Smooth muscle cell (in vitro differentiated cells): ENCODE results near the gene ATP6V0E2. TPM values are rescaled to one million over a fixed set of nuclear protein-coding genes. Genes with fewer than 3 reads are reported as not detected.

Source experiments
- DNase-seq: peaks from one replicate; lab custom pipeline; 2025; ENCODE audit not compliant: unreplicated experiment; lab: John Stamatoyannopoulos, UW
- H2AFZ ChIP-seq: fragments of 200-600 bp; sonication (generic); 2 replicates; pipeline ENCODE4 v1.6.0; 2016; ENCODE audit warnings: antibody characterized with exemption, low read depth, mild to moderate bottlenecking
- H3F3A ChIP-seq: fragments of 200-600 bp; sonication (generic); 2 replicates; pipeline ENCODE4 v1.6.0; 2017; ENCODE audit warnings: antibody characterized with exemption, low read depth
- H3K27ac ChIP-seq: fragments of 200-600 bp; sonication (generic); 2 replicates; pipeline ENCODE4 v1.5.1; 2016; ENCODE audit warnings: low read depth, mild to moderate bottlenecking
- H3K27me3 ChIP-seq: fragments of 200-600 bp; sonication (generic); 2 replicates; pipeline ENCODE4 v1.6.1; 2016; ENCODE audit warnings: low read depth, mild to moderate bottlenecking
- H3K36me3 ChIP-seq: fragments of 200-600 bp; sonication (generic); 2 replicates; pipeline ENCODE4 v1.5.1; 2016; ENCODE audit warnings: low read depth
- H3K4me1 ChIP-seq: fragments of 200-600 bp; sonication (generic); 2 replicates; pipeline ENCODE4 v1.5.1; 2016; ENCODE audit warnings: low read depth
- H3K4me2 ChIP-seq: fragments of 200-600 bp; sonication (generic); 2 replicates; pipeline ENCODE4 v1.6.0; 2016; ENCODE audit warnings: mild to moderate bottlenecking
- H3K4me3 ChIP-seq: fragments of 200-600 bp; sonication (generic); 2 replicates; pipeline ENCODE4 v1.5.1; 2016; ENCODE audit warnings: mild to moderate bottlenecking
- H3K79me2 ChIP-seq: fragments of 200-600 bp; sonication (generic); 2 replicates; pipeline ENCODE4 v1.6.0; 2016; ENCODE audit warnings: low read depth, mild to moderate bottlenecking
- H3K9ac ChIP-seq: fragments of 200-600 bp; sonication (generic); 2 replicates; pipeline ENCODE4 v1.6.0; 2016; ENCODE audit warnings: low read depth
- H3K9me3 ChIP-seq: fragments of 200-600 bp; sonication (generic); replicated peaks from 2 replicates; pipeline ENCODE4 v1.5.1; 2016; ENCODE audit warnings: low read depth
- H4K20me1 ChIP-seq: fragments of 200-600 bp; sonication (generic); 2 replicates; pipeline ENCODE4 v1.6.0; 2016; ENCODE audit warnings: low read depth
- WGBS: methylation state at CpG from one replicate; pipeline ENCODE4 v1.1.7; 2016; ENCODE audit warnings: low lambda C conversion rate; 5-methylcytosine and 5-hydroxymethylcytosine counted together
- polyA plus RNA-seq: library from polyadenylated mRNA; unstranded; fragments of >200 nt; fragmentation: Nextera tagmentation; extraction: Ambion mirVana; gene quantifications from 2 replicates; pipeline ENCODE4 v1.2.1, GENCODE V29; 2016
- total RNA-seq: library from RNA; depleted of rRNA; stranded (reverse); fragments of >200 nt; gene quantifications from 2 replicates; pipeline ENCODE4 v1.2.3, GENCODE V29; 2014
- TF ChIP-seq, protein P1 (sequence below): fragments of 200-600 bp; sonication (generic); IDR thresholded peaks from 2 replicates; pipeline ENCODE4 v1.5.1; 2017; ENCODE audit warnings: borderline replicate concordance, mild to moderate bottlenecking, antibody characterized with exemption; ENCODE audit not compliant: insufficient read depth, poor library complexity, severe bottlenecking

The ATP6V0E2 gene
- total and polyA plus RNA-seq, 2 experiments from 2014 or later = 4.6 TPM

DNA sequence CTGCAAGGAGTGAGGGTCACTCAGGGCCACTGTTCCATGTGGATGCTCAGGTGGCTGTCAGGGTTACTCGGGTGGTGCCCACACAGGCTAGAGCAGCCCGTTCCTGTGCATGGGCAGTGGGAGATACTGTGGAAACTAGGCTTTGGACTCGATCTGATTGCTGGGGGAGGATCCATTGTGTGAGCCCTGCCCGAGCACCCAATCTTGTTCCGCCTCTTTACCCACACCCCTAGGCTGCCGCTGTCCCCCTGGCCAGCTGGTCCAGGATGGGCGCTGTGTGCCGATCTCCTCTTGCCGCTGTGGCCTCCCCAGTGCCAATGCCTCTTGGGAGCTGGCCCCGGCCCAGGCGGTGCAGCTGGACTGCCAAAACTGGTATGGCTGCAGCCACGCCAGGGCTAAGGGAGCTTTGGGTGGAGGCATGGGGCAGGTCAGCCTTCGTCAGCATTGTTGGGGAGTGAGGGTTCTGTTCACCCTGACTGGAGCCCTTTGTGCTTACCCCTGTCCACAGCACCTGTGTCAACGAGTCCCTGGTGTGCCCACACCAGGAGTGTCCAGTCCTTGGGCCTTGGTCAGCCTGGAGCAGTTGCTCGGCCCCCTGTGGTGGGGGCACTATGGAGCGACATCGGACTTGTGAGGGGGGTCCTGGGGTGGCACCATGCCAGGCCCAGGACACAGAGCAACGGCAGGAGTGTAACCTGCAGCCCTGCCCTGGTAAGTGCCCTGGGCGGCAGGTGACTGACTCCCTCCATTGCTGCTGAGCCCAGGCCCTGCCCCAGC, 48.0 kb upstream of the ATP6V0E2 start:
- Histone ChIP-seq H3K79me2 (no peaks in the 10 kb centered on the region), H3K9me3 (no peaks in the 10 kb centered on the region), H3K9ac (no peak overlapping the region), H3K4me3 (no peak overlapping the region), H4K20me1 (no peaks in the 10 kb centered on the region), H3K4me2 (no peak overlapping the region), H3F3A (no peaks in the 10 kb centered on the region), H3K27ac (no peak overlapping the region), H2AFZ (no peak overlapping the region), H3K36me3 (no peaks in the 10 kb centered on the region), H3K4me1 (no peaks in the 10 kb centered on the region), H3K27me3 (no peaks in the 10 kb centered on the region)
- TF ChIP-seq, protein P1, sequence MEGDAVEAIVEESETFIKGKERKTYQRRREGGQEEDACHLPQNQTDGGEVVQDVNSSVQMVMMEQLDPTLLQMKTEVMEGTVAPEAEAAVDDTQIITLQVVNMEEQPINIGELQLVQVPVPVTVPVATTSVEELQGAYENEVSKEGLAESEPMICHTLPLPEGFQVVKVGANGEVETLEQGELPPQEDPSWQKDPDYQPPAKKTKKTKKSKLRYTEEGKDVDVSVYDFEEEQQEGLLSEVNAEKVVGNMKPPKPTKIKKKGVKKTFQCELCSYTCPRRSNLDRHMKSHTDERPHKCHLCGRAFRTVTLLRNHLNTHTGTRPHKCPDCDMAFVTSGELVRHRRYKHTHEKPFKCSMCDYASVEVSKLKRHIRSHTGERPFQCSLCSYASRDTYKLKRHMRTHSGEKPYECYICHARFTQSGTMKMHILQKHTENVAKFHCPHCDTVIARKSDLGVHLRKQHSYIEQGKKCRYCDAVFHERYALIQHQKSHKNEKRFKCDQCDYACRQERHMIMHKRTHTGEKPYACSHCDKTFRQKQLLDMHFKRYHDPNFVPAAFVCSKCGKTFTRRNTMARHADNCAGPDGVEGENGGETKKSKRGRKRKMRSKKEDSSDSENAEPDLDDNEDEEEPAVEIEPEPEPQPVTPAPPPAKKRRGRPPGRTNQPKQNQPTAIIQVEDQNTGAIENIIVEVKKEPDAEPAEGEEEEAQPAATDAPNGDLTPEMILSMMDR = no peak
- 91% methylated on average over 18 of the region's 19 CpGs for WGBS
- no peak for DNase-seq

DNA sequence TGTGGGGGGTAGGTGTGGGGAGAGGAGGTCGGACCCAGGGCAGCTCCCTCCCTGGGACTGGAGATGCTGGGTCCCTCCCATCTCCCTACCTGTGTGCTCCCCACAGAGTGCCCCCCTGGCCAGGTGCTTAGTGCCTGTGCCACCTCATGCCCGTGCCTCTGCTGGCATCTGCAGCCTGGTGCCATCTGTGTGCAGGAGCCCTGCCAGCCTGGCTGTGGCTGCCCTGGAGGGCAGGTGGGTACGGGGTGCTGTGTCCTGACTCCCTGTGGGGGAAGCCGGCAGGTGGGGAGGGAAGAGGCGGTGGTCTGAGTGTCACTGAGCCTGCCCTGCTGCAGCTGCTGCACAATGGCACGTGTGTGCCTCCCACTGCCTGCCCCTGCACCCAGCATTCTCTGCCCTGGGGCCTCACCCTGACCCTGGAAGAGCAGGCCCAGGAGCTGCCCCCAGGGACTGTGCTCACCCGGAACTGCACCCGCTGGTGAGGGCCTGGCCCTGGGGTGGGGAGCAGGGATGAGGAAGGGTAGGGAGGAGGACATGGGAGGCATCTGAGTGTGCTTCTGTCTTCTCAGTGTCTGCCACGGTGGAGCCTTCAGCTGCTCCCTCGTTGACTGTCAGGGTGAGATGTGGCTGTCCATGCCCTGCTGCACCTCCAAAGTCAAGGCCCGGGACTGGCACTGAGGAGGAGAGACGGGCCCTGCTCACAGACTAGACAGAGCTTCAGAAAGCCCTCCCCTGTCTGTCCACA, 47.3 kb upstream of the ATP6V0E2 start:
- Histone ChIP-seq H3K9ac (no peak overlapping the region), H4K20me1 (no peaks in the 10 kb centered on the region), H3K36me3 (no peaks in the 10 kb centered on the region), H3K4me2 (no peak overlapping the region), H3F3A (no peaks in the 10 kb centered on the region), H3K79me2 (no peaks in the 10 kb centered on the region), H2AFZ (no peak overlapping the region), H3K27ac (no peak overlapping the region), H3K4me3 (no peak overlapping the region), H3K4me1 (no peaks in the 10 kb centered on the region), H3K9me3 (no peaks in the 10 kb centered on the region), H3K27me3 (no peaks in the 10 kb centered on the region)
- 94% methylated on average over 12 of the region's 12 CpGs for WGBS
- TF ChIP-seq, protein P1 = no peak
- DNase-seq = no peak

DNA sequence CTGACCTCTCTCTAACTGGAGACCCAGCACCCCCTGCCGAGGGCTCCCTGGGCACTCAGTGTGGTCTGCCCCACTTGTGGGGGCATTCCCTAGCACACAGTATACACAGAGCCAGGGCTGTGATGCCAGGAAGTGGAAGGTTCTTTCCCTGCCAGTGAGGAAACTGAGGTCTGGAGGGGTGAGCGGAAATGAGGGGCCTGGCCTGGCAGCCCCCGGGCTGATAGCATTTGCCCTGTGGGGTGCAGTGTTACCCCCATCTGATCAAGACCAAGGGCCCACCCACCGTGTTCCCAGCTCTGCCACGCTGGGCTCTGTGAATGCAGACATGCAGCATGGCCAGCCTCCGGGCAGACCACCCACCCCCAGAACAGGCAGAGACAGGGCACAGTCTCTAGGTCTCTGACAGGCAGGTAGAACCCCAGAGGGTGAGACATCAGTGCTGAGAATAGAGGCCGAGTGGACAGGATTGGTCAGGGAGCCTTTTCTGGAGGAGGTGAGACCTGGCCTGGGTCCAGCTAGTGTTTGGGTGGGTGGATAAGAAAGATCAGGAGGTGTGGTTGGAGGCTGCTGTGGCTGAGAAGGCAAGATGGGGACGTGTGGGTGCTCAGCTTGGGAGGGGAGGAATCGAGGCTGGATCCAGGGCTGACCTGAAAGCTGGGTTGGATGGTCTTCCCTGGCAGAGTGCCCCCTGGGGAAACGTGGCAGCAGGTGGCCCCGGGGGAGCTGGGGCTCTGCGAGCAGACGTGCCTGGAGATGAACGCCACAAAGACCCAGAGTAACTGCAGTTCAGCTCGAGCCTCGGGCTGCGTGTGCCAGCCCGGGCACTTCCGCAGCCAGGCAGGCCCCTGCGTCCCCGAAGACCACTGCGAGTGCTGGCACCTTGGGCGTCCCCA, 46.4 kb upstream of the ATP6V0E2 start:
- Histone ChIP-seq H3K27me3 (no peaks in the 10 kb centered on the region), H3K9me3 (no peaks in the 10 kb centered on the region), H4K20me1 (no peaks in the 10 kb centered on the region), H3K79me2 (no peaks in the 10 kb centered on the region), H3K4me2 (no peak overlapping the region), H3F3A (no peaks in the 10 kb centered on the region), H2AFZ (no peak overlapping the region), H3K36me3 (no peaks in the 10 kb centered on the region), H3K9ac (no peak overlapping the region), H3K27ac (no peak overlapping the region), H3K4me1 (no peaks in the 10 kb centered on the region), H3K4me3 (no peak overlapping the region)
- DNase-seq = no peak
- TF ChIP-seq, protein P1 = no peak
- 85% methylated on average over 21 of the region's 23 CpGs for WGBS
